Esophagus (tissue), 2 donors: ENCODE data around the gene SDHAF3. TPM values are rescaled to one million over a fixed set of nuclear protein-coding genes. Genes with fewer than 3 reads are reported as not detected.

ENCODE experiments used
- H3K27ac ChIP-seq, 2 donors: one replicate each; pipeline ENCODE4 v1.5.1; 2013; ENCODE audit warnings: low read depth in 2 of 2, mild to moderate bottlenecking in 2 of 2, inconsistent platforms in 1 of 2, low read length in 1 of 2, moderate library complexity in 1 of 2
- H3K27me3 ChIP-seq, 2 donors: one replicate each; pipeline ENCODE4 v1.6.1; 2013; ENCODE audit warnings: low read length in 2 of 2, control low read depth in 1 of 2, mild to moderate bottlenecking in 1 of 2; ENCODE audit not compliant: insufficient read depth in 2 of 2, control insufficient read depth in 1 of 2
- H3K36me3 ChIP-seq, 2 donors: one replicate each; pipeline ENCODE4 v1.6.1; 2013; ENCODE audit warnings: low read length in 1 of 2; ENCODE audit not compliant: control insufficient read depth in 2 of 2, insufficient read depth in 2 of 2
- H3K4me1 ChIP-seq, 2 donors: one replicate each; pipeline ENCODE4 v1.6.1; 2013; ENCODE audit warnings: low read length in 1 of 2; ENCODE audit not compliant: control insufficient read depth in 2 of 2, insufficient read depth in 2 of 2
- H3K4me3 ChIP-seq, 2 donors: one replicate each; pipeline ENCODE4 v1.5.1; 2013; ENCODE audit warnings: low read length in 2 of 2, mild to moderate bottlenecking in 2 of 2, low read depth in 1 of 2, moderate library complexity in 1 of 2
- H3K9me3 ChIP-seq, 2 donors: one replicate each; pipeline ENCODE4 v1.6.1; 2013; ENCODE audit warnings: mild to moderate bottlenecking in 2 of 2, low read depth in 1 of 2, low read length in 1 of 2, moderate library complexity in 1 of 2; ENCODE audit not compliant: control insufficient read depth in 2 of 2, insufficient read depth in 1 of 2
- WGBS, 2 donors: extraction: QIAGEN DNeasy Blood & Tissue Kit; methylation state at CpG; one replicate each; pipeline ENCODE4 v1.1.7; 2013; 5-methylcytosine and 5-hydroxymethylcytosine counted together
- polyA plus RNA-seq, 2 donors: library from polyadenylated mRNA; stranded (reverse); fragments of 200-250 nt; gene quantifications; one replicate each; pipeline ENCODE4 v1.2.3, GENCODE V29; 2013
- donor health status: healthy with polysubstance abuse.
- donor health status: Bipolar disorder and iron deficiency.

Gene SDHAF3
- polyA plus RNA-seq, 2 donors = 5.5 to 10.1 TPM

DNA sequence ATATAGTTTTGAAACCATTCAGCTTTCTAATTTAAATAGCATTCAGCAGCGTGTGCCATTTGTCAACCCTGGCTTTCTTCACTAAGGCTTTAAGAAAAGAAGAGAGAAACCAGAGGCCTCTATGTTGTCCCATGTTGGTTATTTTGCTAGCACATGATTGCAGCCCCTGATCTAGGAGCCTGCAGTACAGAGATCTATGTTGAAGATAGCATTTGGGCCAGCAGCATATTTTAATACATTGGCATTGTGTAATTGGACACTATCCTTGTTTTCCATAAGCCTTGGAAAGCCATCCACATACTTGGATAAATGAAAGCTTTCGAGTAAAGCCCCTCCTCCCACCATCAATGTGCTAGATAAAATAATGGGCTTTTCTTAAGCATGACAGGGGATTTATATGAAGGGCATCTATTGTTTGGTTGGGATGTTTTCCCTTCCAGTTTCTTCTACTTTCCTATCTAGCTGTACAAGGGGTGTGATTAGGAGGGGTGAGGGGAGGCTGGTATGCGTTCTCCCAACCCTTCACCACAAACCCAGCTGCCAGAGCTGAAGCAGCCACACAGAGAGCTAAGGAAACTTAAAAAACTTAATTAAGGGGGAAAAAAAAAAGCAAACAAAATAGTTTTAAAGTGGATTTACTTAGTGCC lies 23.1 kb upstream of the SDHAF3 start:
- WGBS, 2 donors = 53 to 58% methylated on average over 3 of the region's 3 CpGs
- Histone ChIP-seq H3K27ac (no peak overlapping the region), H3K9me3 (no peaks in the 10 kb centered on the region), H3K4me1 (no peaks in the 10 kb centered on the region), H3K4me3 (no peak overlapping the region), H3K36me3 (no peaks in the 10 kb centered on the region), H3K27me3 (peaks cover 0 to 4% of the 10 kb centered on the region in 2 donors)

GRCh38 chr7:97096037-97096436 lies 21.5 kb upstream of the SDHAF3 start:
- no peaks in the 10 kb centered on the region for H3K27me3 ChIP-seq
- H3K4me1 ChIP-seq = no peaks in the 10 kb centered on the region
- WGBS, 2 donors = 79 to 82% methylated on average over 2 of the region's 2 CpGs
- no peaks in the 10 kb centered on the region for H3K9me3 ChIP-seq
- no peak overlapping the region for H3K4me3 ChIP-seq
- no peaks in the 10 kb centered on the region for H3K36me3 ChIP-seq
- H3K27ac ChIP-seq = no peak overlapping the region

- no peak overlapping the region for H3K27ac ChIP-seq
- WGBS, 2 donors = 58 to 73% methylated on average over 4 of the region's 4 CpGs
- no peaks in the 10 kb centered on the region for H3K4me1 ChIP-seq
These were observed 20.8 kb upstream of the SDHAF3 start for GRCh38 chr7:97096661-97097060.

GRCh38 chr7:97104719-97105238 lies 12.7 kb upstream of the SDHAF3 start:
- no peaks in the 10 kb centered on the region for H3K27me3 ChIP-seq
- H3K27ac ChIP-seq = no peak overlapping the region
- H3K9me3 ChIP-seq = no peaks in the 10 kb centered on the region
- 14 to 16% methylated on average over 8 of the region's 8 CpGs for WGBS, 2 donors
- no peaks in the 10 kb centered on the region for H3K36me3 ChIP-seq
- H3K4me1 ChIP-seq = no peaks in the 10 kb centered on the region
- H3K4me3 ChIP-seq = no peak overlapping the region

More at GRCh38 chr7:97096661-97097060, 20.8 kb upstream of the SDHAF3 start:
- H3K4me3 ChIP-seq = no peak overlapping the region
- H3K27me3 ChIP-seq = no peaks in the 10 kb centered on the region
- no peaks in the 10 kb centered on the region for H3K36me3 ChIP-seq
- H3K9me3 ChIP-seq = no peaks in the 10 kb centered on the region

DNA sequence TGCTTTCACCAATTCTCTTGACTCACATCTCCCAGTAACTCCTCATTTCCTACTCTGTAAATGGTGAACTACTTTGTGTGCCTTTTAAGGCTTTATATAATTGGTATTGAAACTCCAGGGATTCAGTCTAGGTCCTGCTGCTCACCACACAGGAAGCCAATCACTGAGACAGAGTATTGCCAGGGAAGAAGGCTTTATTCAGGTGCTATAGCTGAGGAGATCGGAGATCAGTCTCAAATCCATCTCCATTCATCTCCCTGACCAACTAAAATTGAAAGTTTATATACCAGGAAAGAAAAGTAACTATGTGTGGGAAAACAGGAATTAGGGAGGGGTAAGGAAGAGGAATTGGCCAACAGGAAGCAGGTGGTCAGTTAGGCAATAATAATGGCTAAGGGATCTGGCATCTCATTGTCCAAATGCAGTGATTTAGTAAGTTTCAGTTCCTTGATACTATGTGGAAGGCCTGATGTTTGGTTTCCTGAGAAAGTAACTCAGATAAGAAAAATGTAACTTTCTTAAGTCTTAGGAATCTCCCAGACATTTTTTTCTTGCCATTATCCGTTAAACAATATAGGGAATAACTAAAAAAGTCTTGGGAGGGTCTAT lies 10.2 kb upstream of the SDHAF3 start:
- Histone ChIP-seq H3K36me3 (no peaks in the 10 kb centered on the region), H3K27me3 (no peaks in the 10 kb centered on the region), H3K4me1 (no peaks in the 10 kb centered on the region), H3K4me3 (no peak overlapping the region), H3K27ac (no peak overlapping the region), H3K9me3 (no peaks in the 10 kb centered on the region)
- WGBS, 2 donors = 86 to 89% methylated on average over 2 of the region's 2 CpGs

- Histone ChIP-seq H3K36me3 (no peaks in the 10 kb centered on the region), H3K4me3 (no peak overlapping the region), H3K27ac (no peak overlapping the region), H3K9me3 (no peaks in the 10 kb centered on the region), H3K27me3 (no peaks in the 10 kb centered on the region), H3K4me1 (no peaks in the 10 kb centered on the region)
- 88 to 89% methylated on average over 5 of the region's 5 CpGs for WGBS, 2 donors
These were observed 1.2 kb upstream of the SDHAF3 start for GRCh38 chr7:97116308-97116707.

- Histone ChIP-seq H3K36me3 (no peaks in the 10 kb centered on the region), H3K4me1 (no peaks in the 10 kb centered on the region), H3K27ac (peak overlapping the region; percentile 64 to 77), H3K9me3 (no peaks in the 10 kb centered on the region), H3K4me3 (peak overlapping the region; percentile 62 to 78), H3K27me3 (no peaks in the 10 kb centered on the region)
- 63 to 64% methylated on average over 9 of the region's 9 CpGs for WGBS, 2 donors
These were observed 495 bp upstream of the SDHAF3 start for GRCh38 chr7:97117035-97117371.

DNA sequence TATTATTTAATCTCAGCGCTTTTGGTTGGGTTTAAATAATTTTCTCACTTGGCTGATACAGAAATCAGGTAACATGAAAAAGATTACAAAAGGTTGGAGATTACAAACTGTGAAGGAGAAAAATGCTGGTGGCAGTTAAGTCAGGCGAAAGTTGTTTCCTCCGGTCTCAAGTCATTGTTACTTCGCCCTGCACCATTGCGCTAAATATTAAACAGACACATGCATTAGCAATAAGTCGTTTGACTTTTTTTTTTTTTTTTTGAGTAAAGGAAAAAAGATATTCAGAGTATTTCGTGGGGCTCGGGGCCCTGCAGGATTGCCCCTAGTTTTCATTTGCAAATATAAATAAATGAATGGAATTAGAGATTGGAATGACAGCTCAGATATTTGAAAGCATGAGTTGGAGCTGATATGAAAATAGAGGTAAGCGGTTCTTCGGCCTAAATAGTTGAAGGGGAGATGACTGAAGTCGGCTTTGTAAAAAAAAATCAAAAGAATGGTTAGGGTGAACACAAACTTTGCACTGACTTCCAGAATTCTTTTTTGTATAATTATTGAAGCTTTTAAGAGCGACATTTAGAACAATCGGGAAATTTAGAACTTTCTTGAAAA lies 914 bp downstream of the SDHAF3 start:
- 19 to 20% methylated on average over 13 of the region's 13 CpGs for WGBS, 2 donors
- Histone ChIP-seq H3K27me3 (no peaks in the 10 kb centered on the region), H3K9me3 (no peaks in the 10 kb centered on the region), H3K4me1 (no peaks in the 10 kb centered on the region), H3K36me3 (no peaks in the 10 kb centered on the region), H3K27ac (no peak overlapping the region), H3K4me3 (peak overlapping the region in 1 of 2 donors; percentile 78)

GRCh38 chr7:97119747-97120146 lies 2.2 kb downstream of the SDHAF3 start:
- Histone ChIP-seq H3K27ac (no peak overlapping the region), H3K36me3 (no peaks in the 10 kb centered on the region), H3K4me3 (no peak overlapping the region), H3K9me3 (no peaks in the 10 kb centered on the region), H3K4me1 (no peaks in the 10 kb centered on the region), H3K27me3 (no peaks in the 10 kb centered on the region)
- 90 to 91% methylated on average over 2 of the region's 2 CpGs for WGBS, 2 donors
